HG03039 (cell line): Measurements from ENCODE around the gene MTREX.
"Not testable (repeated sequence)": the region's sequence is repeated elsewhere in the genome, so short reads cannot be mapped to it uniquely, and the experiment has no call there.

ENCODE experiments used
- ATAC-seq: cut with Tn5 transposase; IDR thresholded peaks from one replicate; pipeline ENCODE4 v1.9.1; 2021; ENCODE audit warnings: mild to moderate bottlenecking, moderate library complexity; ENCODE audit not compliant: unreplicated experiment

The MTREX gene

DNA sequence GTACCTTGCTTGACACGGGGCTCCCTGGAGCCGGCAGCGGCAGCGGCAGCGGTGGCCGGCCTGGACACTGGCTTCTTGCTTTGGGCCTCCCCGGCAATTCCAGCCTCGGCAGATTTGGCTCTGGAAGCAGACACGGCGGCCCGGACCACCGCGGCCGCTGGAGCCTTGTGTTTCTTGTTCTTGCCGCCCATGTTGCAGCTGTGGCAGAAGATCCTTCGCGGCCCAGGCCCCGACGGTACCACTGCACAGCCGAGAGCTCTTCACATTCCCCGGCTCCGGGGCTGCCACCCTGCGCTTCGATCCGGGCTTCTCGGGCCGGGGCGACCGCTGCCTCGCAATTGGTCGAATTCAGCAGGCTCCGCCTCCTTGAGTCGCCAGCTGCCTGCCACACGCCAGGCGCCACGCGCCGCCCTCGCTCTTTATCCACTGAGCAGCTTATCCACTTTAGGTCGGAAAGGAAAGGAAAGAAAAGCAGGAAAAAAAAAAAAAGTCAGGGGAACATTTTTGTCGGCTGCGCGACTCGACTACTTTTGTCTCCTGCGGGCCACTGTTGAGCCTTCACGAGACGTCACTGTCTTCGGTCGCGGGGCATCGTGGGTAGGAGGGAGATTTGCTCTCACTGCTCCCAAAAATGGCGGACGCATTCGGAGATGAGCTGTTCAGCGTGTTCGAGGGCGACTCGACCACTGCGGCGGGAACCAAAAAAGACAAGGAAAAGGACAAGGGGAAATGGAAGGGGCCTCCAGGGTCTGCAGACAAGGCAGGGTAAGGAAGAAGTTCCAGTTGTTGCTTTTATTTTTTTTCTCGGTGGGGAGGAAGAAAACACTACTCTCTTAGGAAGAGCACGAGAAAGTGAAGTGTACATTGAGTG is at the start of gene MTREX, which contains the start of gene DHX29:
TSS of gene MTREX (plus strand) at position 607 of the 871 bp plus-strand sequence. CDS start at position 632, 25 bp downstream.
TSS of gene DHX29 (minus strand) at position 312 of the 871 bp plus-strand sequence. CDS start at position 191, 121 bp downstream.
- peak; percentile 86 for ATAC-seq

- no peak for ATAC-seq
These were observed 49.5 kb upstream of the MTREX start for GRCh38 chr5:55258339-55258738.

GRCh38 chr5:55276771-55277170 is 31.0 kb upstream of the MTREX start:
- ATAC-seq, result no peak

DNA sequence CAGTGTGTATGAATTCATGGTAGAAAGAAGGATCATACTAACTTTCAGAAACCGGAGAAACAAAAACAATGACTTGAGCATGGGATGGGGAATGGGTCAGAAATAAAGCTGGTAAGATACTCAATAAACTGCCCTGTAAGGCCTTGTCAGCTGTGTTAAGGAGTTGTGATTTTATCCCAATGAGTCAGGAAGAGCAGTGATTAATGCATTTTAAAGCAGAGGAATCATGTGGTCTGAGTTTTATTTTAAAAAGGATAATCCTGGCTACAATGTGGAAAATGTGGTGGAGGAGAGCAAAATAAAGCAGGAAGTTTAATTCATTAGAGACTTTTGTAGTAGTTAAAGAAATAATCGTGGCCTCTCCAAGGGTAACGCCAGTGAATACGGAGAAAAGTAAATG is 29.0 kb upstream of the MTREX start:
- no peak for ATAC-seq

- ATAC-seq, result no peak
These were observed 21.3 kb upstream of the MTREX start for GRCh38 chr5:55286411-55286933.

- no peak for ATAC-seq
These were observed 18.0 kb upstream of the MTREX start for GRCh38 chr5:55289808-55290207.

GRCh38 chr5:55290991-55291390 is 16.8 kb upstream of the MTREX start:
- ATAC-seq, result no peak

- no peak for ATAC-seq
These were observed 12.9 kb upstream of the MTREX start for GRCh38 chr5:55294935-55295334.

DNA sequence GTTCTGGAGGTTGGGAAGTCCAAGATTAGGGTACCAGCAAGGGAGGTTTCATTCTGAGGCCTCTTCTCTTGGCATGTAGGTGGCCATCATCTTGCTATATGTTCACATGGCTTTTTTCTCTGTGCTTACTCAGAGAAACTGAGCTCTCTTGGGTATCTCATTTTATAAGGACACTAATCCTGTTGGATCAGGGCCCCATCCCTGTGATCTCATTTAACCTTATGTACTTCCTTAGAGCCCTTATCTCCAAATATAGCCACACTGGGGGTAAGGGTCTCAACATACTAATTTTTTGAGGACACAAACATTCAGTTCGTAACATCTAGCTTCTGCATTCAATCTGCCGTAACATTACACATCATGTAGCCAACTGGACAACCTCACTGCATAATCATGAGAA is 6.9 kb upstream of the MTREX start:
- ATAC-seq, result no peak

- no peak for ATAC-seq
These were observed 4.5 kb upstream of the MTREX start for GRCh38 chr5:55303238-55303690.

DNA sequence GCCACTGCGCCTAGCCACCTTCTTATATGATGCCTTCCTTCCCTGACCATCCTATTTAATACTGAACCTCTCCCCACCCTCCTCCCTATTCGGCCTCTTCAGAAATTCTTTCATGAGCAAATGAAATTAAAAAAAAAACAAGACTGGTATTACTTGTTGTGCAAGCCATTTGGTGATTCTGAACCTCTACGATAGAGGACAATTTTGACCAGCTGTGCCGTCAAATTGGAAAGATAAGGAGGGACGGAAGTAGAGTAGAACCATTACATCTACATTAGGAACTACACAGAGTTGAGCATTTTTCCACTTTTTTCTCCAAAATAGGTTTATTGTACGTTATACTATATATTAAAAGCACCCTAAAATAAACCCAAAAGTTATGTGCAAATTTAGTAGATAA is 3.2 kb upstream of the MTREX start:
- ATAC-seq, result no peak

DNA sequence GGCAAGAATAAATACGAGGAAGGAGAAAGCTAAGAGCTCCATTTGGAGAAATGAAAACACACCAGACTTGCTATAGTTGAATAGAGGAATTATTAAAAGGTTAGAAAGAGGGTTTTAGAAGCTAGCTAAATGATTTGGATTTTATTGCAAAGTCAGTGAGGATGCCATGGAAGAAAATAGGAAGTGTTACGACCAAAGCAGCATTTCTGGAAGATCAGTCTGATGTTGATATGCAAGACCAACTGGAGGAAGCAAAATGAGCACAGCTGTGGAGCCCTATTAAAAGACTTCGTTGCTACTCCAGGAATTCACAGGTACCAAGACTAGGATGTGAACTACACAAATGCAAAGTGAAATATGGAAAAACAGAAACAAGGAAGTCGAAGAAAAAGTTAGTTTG is 2.4 kb upstream of the MTREX start:
- no peak for ATAC-seq

GRCh38 chr5:55306641-55307382 is 977 bp upstream of the MTREX start:
- peak; percentile 4 for ATAC-seq

DNA sequence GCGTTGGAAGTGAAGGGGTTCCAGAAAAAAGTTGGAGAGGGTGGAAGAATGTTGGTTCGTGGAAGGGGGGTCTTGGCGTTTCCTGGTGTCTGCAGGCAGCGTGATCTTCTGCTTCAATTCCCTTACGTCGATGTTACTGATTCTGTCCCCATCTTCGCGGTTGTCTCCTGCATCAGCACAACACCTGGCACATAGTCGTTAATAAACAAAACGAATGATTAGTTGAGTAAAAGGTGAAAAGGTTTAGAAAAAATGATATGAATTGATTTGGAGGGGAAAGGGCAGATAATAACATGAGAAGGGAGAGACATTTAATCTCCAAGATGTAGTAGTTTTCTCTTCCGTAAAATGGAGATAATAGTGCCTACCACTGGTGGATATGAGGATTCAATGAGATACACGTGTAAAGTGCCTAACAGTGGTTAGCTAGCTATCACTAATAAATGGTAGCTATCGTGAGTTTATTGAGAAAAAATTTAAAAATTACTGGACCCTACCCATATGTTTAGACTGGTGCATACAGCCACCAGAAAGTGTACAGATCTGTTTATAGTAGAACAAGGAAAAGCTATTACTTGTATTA is 556 bp downstream of the MTREX start:
- no peak for ATAC-seq

DNA sequence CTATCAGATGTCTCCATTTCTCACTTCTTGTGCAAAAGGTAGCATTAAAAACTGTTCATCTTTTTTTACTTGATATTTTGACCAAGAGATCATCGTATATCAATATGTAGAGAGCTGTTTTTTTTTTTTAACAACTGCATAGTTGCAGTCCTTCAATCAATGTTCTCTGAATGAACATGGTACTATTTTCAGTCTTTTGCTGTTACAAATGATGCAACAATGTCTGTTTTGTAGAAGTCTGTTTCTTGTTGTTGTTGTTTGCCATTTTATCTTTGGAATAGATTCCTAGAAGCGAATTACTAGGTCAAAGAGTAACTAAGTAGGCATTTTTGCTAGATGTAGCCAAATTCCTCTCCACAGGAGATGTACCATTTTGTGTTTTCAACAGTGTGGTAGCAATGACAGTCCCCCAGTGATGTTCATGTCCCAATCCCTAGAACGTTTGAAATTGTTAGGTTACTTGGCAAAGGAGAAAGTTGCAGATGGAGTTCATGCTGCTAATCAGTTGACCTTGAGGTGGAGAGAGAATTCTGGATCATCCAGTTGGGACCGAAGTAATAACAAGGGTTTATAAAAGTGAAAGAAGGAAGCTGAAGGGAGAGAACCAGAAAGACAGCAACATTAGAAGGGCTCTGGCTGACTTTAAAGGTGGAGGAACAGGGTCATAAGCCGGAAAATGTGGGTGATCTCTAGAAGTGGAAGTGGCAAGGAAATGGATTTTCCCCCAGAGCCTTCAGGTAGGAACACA is 6.3 kb downstream of the MTREX start:
- ATAC-seq, result no peak

- no peak for ATAC-seq
These were observed 8.5 kb downstream of the MTREX start for GRCh38 chr5:55316289-55316688.

DNA sequence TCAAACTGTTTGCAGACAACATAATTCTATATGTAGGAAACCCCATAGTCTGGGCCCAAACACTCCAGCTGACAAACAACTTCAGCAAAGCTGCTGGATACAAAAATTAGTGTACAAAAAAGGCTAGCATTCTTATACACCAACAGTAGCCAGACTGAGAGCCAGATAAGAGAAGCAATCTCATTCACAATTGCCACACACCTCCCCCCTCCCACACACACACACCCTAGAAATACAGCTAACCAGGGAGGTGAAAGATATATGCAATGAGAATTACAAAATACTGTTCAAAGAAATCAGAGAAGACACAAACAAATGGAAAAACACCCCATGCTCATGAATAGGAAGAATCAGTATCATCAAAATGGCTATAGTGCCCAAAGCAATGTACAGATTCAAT is 9.0 kb downstream of the MTREX start:
- ATAC-seq, result no peak

DNA sequence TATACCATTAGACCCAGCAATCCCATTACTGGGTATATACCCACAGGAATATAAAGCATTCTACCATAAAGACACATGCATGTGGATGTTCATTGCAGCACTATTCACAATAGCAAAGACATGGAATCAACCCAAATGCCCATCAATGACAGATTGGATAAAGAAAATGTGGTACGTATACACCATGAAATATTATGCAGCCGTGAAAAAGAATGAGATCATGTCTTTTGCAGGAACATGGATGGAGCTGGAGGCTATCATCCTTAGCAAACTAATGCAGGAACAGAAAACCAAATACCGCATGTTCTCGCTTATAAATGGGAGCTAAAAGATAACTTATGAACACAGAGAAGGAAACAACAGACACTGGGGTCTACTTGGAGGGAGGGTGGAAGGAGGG is 10.4 kb downstream of the MTREX start:
- ATAC-seq, result not testable (repeated sequence)

DNA sequence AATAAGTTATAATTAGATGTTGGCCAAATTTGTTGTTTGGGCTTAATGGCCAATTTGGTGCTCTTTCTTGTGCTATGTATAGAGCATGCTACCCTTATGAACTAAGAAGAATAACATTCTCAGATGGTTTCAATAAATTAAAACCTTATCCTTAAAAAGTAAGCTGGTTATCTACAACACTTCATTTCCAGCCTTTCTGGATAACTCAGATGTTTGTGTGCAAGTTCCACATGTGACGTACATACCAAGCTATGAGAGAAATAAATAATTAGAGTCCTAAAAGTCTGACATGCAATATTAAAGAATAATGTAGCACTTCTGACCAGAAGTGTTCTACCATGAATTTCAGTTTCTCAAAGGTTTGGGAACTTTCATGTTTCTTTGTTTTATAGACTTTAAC is 11.7 kb downstream of the MTREX start:
- no peak for ATAC-seq

- no peak for ATAC-seq
These were observed 12.8 kb downstream of the MTREX start for GRCh38 chr5:55320571-55320970.

DNA sequence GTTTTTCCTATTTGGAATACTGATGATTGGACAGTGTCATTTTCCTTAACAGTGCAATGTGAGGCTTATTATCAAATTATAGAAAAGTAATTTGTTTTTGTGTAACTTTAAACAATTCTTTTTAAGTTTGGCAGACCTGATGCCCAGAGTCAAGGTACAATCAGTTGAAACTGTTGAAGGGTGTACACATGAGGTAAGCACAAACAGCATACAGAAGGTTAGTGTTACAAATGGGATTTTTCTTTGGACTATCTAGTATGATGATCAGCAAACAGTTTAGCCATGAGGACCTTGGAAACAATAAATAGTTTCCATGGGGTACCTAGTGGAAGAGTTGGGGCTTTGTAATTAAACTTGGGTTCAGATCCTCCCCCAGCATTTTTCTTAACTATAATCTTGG is 16.2 kb downstream of the MTREX start:
- no peak for ATAC-seq
